H1 (cell line): ENCODE measurements around the gene YPEL4. TPM values are rescaled to one million over a fixed set of nuclear protein-coding genes. Genes with fewer than 3 reads are reported as not detected.
A peak's percentile ranks its signal among the peaks of the same experiment; 100 is the strongest.

Experiments used
- CEBPB ChIP-seq: IDR thresholded peaks from 2 replicates; pipeline ENCODE4 v1.6.1; 2012; ENCODE audit warnings: low read depth, low read length
- CHD7 ChIP-seq: fragments of 300-600 bp; sonication (generic); IDR thresholded peaks from 2 replicates; pipeline ENCODE4 v1.7.1; 2012; ENCODE audit warnings: low read length, moderate library complexity, mild to moderate bottlenecking, inconsistent platforms; ENCODE audit not compliant: insufficient replicate concordance
- EP300 ChIP-seq, 2 experiments: IDR thresholded peaks; 1 replicate in 1 of 2; 2 replicates in 1 of 2; pipeline ENCODE4 v1.6.1; 2011 to 2012; ENCODE audit warnings: low read depth in 2 of 2, low read length in 2 of 2, mild to moderate bottlenecking in 2 of 2, borderline replicate concordance in 1 of 2, inconsistent platforms in 1 of 2, moderate library complexity in 1 of 2
- KDM4A ChIP-seq: IDR thresholded peaks from one replicate; pipeline ENCODE4 v1.7.1; 2012; ENCODE audit warnings: low read depth, mild to moderate bottlenecking, moderate library complexity, low read length, inconsistent platforms; ENCODE audit not compliant: severe bottlenecking
- RXRA ChIP-seq: IDR thresholded peaks from 2 replicates; pipeline ENCODE4 v1.6.1; 2011; ENCODE audit warnings: low read depth, mild to moderate bottlenecking, low read length, moderate library complexity; ENCODE audit not compliant: insufficient read depth
- SIRT6 ChIP-seq: IDR thresholded peaks from one replicate; pipeline ENCODE4 v1.7.1; 2012; ENCODE audit warnings: low read length, inconsistent platforms
- SP4 ChIP-seq: IDR thresholded peaks from 2 replicates; pipeline ENCODE4 v1.6.1; 2012; ENCODE audit warnings: low read length, inconsistent platforms
- TBP ChIP-seq: IDR thresholded peaks from 2 replicates; pipeline ENCODE4 v1.6.1; 2011; ENCODE audit warnings: low read depth, low read length, improper control_type of control experiment
- TEAD4 ChIP-seq: IDR thresholded peaks from 2 replicates; pipeline ENCODE4 v1.6.1; 2012; ENCODE audit warnings: low read depth, low read length, inconsistent platforms, mixed read lengths
- polyA plus RNA-seq, 7 experiments: library from polyadenylated mRNA; depleted of rRNA in 3 of 7; stranded (reverse) in 5 of 7; unstranded in 2 of 7; fragments of >200 nt in 5 of 7; fragments of 200-250 nt in 2 of 7; gene quantifications; 1 replicate in 5 of 7; 2 replicates in 1 of 7; 4 replicates in 1 of 7; pipeline versions ENCODE4 v1.2.1 to v1.2.3, GENCODE V29; 2011 to 2013; ENCODE audit warnings: missing spikeins in 2 of 7, mixed read lengths in 2 of 7
- total RNA-seq: library from RNA; stranded (reverse); fragmentation: NEBNext Ultra II Directional; extraction: Animal tissue kit (Norgen Biotek cat#: 25700); gene quantifications from 2 replicates; pipeline ENCODE4 v1.2.1, GENCODE V29; 2021

Gene YPEL4
- total and polyA plus RNA-seq, 2 of the 8 experiments (the other 6 are each of a cell fraction or from before 2014, with no cell fraction given): 0.13 to 0.38 TPM

- TF ChIP-seq CHD7 (peak; percentile 7), EP300 (IDR thresholded peaks at IDR 0.05; ENCODE audit: borderline replicate concordance in 1 of 2, low read depth in 2 of 2, low read length in 2 of 2) (peak; percentile 31 to 94), CEBPB (no peak), RXRA (no peak), TBP (peak; percentile 71; the same call in 1 of the 2 replicates), SIRT6 (no peak), KDM4A (no peak), SP4 (peak; percentile 50; the same call in 1 of the 2 replicates), TEAD4 (0 out of 2 replicates have a peak, but pooled peaks have one; percentile 34)
Measured at GRCh38 chr11:57639321-57640067, 10.2 kb downstream of the YPEL4 start (continued).
